Liver (tissue), 3 donors: ENCODE data around the gene STX17.

Experiments
- TAF1 ChIP-seq: conservative IDR thresholded peaks from 2 replicates; pipeline ENCODE4 v1.6.1; 2016; ENCODE audit warnings: antibody characterized with exemption, mild to moderate bottlenecking
- TF ChIP-seq, protein P1 (sequence below): fragments of 150-350 bp; IDR thresholded peaks from 2 replicates; pipeline ENCODE4 v1.5.1; 2017; ENCODE audit warnings: improper control_type of control experiment, low read depth, low read length; ENCODE audit not compliant: missing input control
- donor health status: healthy.
- donor health status: healthy.

DNA sequence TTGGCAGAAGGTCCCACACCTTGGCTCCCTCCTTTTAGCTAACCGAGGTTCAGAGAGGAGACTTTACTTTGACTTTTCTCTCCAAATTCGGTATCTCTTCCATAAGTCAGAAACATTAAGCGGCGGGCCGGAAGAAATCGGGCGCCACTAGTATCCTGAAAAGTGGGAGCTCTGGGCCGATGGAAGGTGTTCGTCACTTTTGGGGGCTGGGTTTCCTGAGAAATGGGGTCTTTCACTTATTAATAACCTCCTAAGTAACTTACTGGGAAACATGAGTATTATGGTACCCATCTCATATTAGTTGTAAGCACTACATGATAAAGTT is 716 bp downstream of the STX17 start:
- TF ChIP-seq, protein P1, sequence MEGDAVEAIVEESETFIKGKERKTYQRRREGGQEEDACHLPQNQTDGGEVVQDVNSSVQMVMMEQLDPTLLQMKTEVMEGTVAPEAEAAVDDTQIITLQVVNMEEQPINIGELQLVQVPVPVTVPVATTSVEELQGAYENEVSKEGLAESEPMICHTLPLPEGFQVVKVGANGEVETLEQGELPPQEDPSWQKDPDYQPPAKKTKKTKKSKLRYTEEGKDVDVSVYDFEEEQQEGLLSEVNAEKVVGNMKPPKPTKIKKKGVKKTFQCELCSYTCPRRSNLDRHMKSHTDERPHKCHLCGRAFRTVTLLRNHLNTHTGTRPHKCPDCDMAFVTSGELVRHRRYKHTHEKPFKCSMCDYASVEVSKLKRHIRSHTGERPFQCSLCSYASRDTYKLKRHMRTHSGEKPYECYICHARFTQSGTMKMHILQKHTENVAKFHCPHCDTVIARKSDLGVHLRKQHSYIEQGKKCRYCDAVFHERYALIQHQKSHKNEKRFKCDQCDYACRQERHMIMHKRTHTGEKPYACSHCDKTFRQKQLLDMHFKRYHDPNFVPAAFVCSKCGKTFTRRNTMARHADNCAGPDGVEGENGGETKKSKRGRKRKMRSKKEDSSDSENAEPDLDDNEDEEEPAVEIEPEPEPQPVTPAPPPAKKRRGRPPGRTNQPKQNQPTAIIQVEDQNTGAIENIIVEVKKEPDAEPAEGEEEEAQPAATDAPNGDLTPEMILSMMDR: no peak
- no peak for TF ChIP-seq TAF1
